ENCODE results near the gene NAT14. TPM values are rescaled to one million over a fixed set of nuclear protein-coding genes. Genes with fewer than 3 reads are reported as not detected.

The NAT14 gene
- total RNA-seq, 4 donors from 2014 or later, result 1.3 to 4.3 (median 2.9) TPM

GRCh38 chr19:55443045-55443823 lies 41.8 kb upstream of the NAT14 start, which contains the start of gene SHISA7:
Gene SHISA7, minus strand, starts transcription at chr19:55443300. Its CDS starts 437 bp downstream, at chr19:55442863.
- Histone ChIP-seq H3K4me3 (peak within 1 kb of the TSS in 2 of 4 donors; percentile 15 to 35), H3K9me3 (no peaks in the 10 kb centered on the region), H3K36me3 (no peaks in the 10 kb centered on the region), H3K27me3 (peaks cover 21 to 93% (median 35%) of the 10 kb centered on the region in 4 donors), H3K4me1 (peaks cover 11 to 65% (median 18%) of the 10 kb centered on the region in 3 donors), H3K27ac (no peak within 1 kb of the TSS)
- DNase-seq, result no peak
- intact Hi-C loops (cut with DNase I), result no loop called here
- WGBS, 2 donors, result 1 to 3% methylated on average over 32 to 41 of the region's 43 CpGs
- TF ChIP-seq CTCF (IDR thresholded peaks at IDR 0.05), result no peak

- Histone ChIP-seq H3K9me3 (no peaks in the 10 kb centered on the region), H3K36me3 (no peaks in the 10 kb centered on the region), H3K27me3 (peaks cover 21 to 86% (median 35%) of the 10 kb centered on the region in 4 donors), H3K4me3 (no peak overlapping the region), H3K27ac (no peak overlapping the region), H3K4me1 (peaks cover 11 to 65% (median 18%) of the 10 kb centered on the region in 3 donors)
- TF ChIP-seq POLR2A (IDR thresholded peaks at IDR 0.05) (no peak), CTCF (IDR thresholded peaks at IDR 0.05) (no peak)
- DNase-seq, result no peak
- WGBS, 2 donors, result 31 to 33% methylated on average over 17 to 18 of the region's 18 CpGs
- intact Hi-C loops (cut with DNase I), result no loop called here
Measured at GRCh38 chr19:55443824-55444480, 41.0 kb upstream of the NAT14 start.

DNA sequence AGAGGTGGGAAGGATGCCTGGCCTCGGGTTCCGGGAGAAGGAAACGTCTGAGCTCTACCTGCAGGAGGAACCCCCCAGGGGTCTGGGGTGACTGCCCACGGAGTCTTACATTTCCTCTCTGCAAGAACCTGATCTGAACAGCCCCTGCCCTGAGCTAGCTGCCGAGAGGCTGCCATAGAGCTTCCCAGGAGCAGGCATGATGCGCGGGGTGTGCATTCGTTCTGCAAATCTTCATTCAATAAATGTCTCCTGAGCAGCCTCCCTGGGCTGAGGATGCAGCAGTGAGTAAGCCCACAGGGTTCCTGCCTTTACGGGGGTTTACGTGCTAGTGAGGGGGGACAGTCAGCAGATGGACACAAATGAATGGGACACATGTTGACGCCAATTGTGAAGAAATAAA lies 40.3 kb upstream of the NAT14 start:
- TF ChIP-seq CTCF (IDR thresholded peaks at IDR 0.05) (no peak), POLR2A (IDR thresholded peaks at IDR 0.05) (no peak)
- Histone ChIP-seq H3K4me3 (no peak overlapping the region), H3K4me1 (peaks cover 11 to 65% (median 18%) of the 10 kb centered on the region in 3 donors), H3K27ac (no peak overlapping the region), H3K36me3 (no peaks in the 10 kb centered on the region), H3K9me3 (no peaks in the 10 kb centered on the region), H3K27me3 (peaks cover 25 to 86% (median 37%) of the 10 kb centered on the region in 4 donors)
- 48 to 54% methylated on average over 10 to 11 of the region's 11 CpGs for WGBS, 2 donors
- DNase-seq, result no peak
- intact Hi-C loops (cut with DNase I), result no loop called here

GRCh38 chr19:55446060-55446459 lies 38.9 kb upstream of the NAT14 start:
- 29 to 34% methylated on average over 7 to 8 of the region's 8 CpGs for WGBS, 2 donors
- intact Hi-C loops (cut with DNase I), result no loop called here
- H3K4me3 ChIP-seq, result no peak overlapping the region
- TF ChIP-seq CTCF (IDR thresholded peaks at IDR 0.05) (no peak), POLR2A (IDR thresholded peaks at IDR 0.05) (no peak)
- no peak for DNase-seq
- H3K4me1 ChIP-seq, result peaks cover 11 to 57% (median 12%) of the 10 kb centered on the region in 3 donors
- H3K9me3 ChIP-seq, result no peaks in the 10 kb centered on the region
- peaks cover 14 to 83% (median 33%) of the 10 kb centered on the region in 4 donors for H3K27me3 ChIP-seq
- H3K36me3 ChIP-seq, result no peaks in the 10 kb centered on the region
- no peak overlapping the region for H3K27ac ChIP-seq

All from esophagus squamous epithelium (tissue), 5 donors.